Liver (tissue), 9 donors: ENCODE results near the gene COLEC12. TPM values are rescaled to one million over a fixed set of nuclear protein-coding genes. Genes with fewer than 3 reads are reported as not detected.
A peak's percentile ranks its signal among the peaks of the same experiment; 100 is the strongest.

Source experiments
- DNase-seq: peaks from one replicate; pipeline ENCODE4 v3.0.0-alpha.2; 2017; ENCODE audit warnings: low spot score
- H3K27ac ChIP-seq, 2 donors: one replicate each; pipeline ENCODE4 v1.7.0; 2013; ENCODE audit warnings: inconsistent platforms in 2 of 2, low read length in 2 of 2, control low read depth in 1 of 2, low read depth in 1 of 2, mild to moderate bottlenecking in 1 of 2
- H3K27me3 ChIP-seq, 4 donors: one replicate each; pipeline versions ENCODE4 v1.6.1 to v1.7.0; 2013; ENCODE audit warnings: low read length in 3 of 4, inconsistent platforms in 1 of 4, mild to moderate bottlenecking in 1 of 4, moderate library complexity in 1 of 4; ENCODE audit not compliant: control insufficient read depth in 4 of 4, insufficient read depth in 4 of 4
- H3K36me3 ChIP-seq, 4 donors: one replicate each; pipeline versions ENCODE4 v1.6.1 to v1.7.0; 2013; ENCODE audit warnings: low read length in 3 of 4, mild to moderate bottlenecking in 3 of 4, low read depth in 1 of 4, moderate library complexity in 1 of 4; ENCODE audit not compliant: control insufficient read depth in 4 of 4, insufficient read depth in 3 of 4
- H3K4me1 ChIP-seq, 4 donors: one replicate each; pipeline versions ENCODE4 v1.6.1 to v1.7.0; 2013; ENCODE audit warnings: low read length in 3 of 4, mild to moderate bottlenecking in 3 of 4, moderate library complexity in 1 of 4; ENCODE audit not compliant: control insufficient read depth in 4 of 4, insufficient read depth in 4 of 4
- H3K4me3 ChIP-seq, 3 donors: one replicate each; pipeline versions ENCODE4 v1.6.1 to v1.7.0; 2013; ENCODE audit warnings: low read length in 3 of 3, control low read depth in 1 of 3, low read depth in 1 of 3, mild to moderate bottlenecking in 1 of 3
- H3K9ac ChIP-seq, 2 donors: one replicate each; pipeline ENCODE4 v1.7.0; 2013; ENCODE audit warnings: low read length in 2 of 2, mild to moderate bottlenecking in 2 of 2, moderate library complexity in 2 of 2, control low read depth in 1 of 2, low read depth in 1 of 2
- H3K9me3 ChIP-seq, 4 donors: one replicate each; pipeline versions ENCODE4 v1.6.1 to v1.7.0; 2013; ENCODE audit warnings: low read length in 3 of 4; ENCODE audit not compliant: control insufficient read depth in 4 of 4
- ATF3 ChIP-seq: IDR thresholded peaks from 2 replicates; pipeline ENCODE4 v1.6.1; 2016; ENCODE audit warnings: antibody characterized with exemption
- EGR1 ChIP-seq, 2 donors: IDR thresholded peaks; 2 replicates each; pipeline ENCODE4 v1.6.1; 2016 to 2018; ENCODE audit warnings: antibody characterized with exemption in 2 of 2, low read depth in 2 of 2
- FOXA1 ChIP-seq: IDR thresholded peaks from 2 replicates; pipeline ENCODE4 v1.6.1; 2016; ENCODE audit warnings: antibody characterized with exemption
- FOXA2 ChIP-seq: IDR thresholded peaks from 2 replicates; pipeline ENCODE4 v1.6.1; 2016; ENCODE audit warnings: antibody characterized with exemption
- GABPA ChIP-seq, 2 donors: IDR thresholded peaks in 1 of 2; conservative IDR thresholded peaks in 1 of 2; 2 replicates each; pipeline ENCODE4 v1.6.1; 2016; ENCODE audit warnings: antibody characterized with exemption in 2 of 2, mild to moderate bottlenecking in 1 of 2, moderate library complexity in 1 of 2
- HNF4A ChIP-seq, 2 donors: conservative IDR thresholded peaks; 2 replicates each; pipeline ENCODE4 v1.6.1; 2016; ENCODE audit warnings: antibody characterized with exemption in 2 of 2, mild to moderate bottlenecking in 2 of 2
- HNF4G ChIP-seq: IDR thresholded peaks from 2 replicates; pipeline ENCODE4 v1.6.1; 2016; ENCODE audit warnings: antibody characterized with exemption
- JUND ChIP-seq, 2 donors: IDR thresholded peaks; 2 replicates each; pipeline ENCODE4 v1.6.1; 2016; ENCODE audit warnings: antibody characterized with exemption in 2 of 2
- MAX ChIP-seq: IDR thresholded peaks from 2 replicates; pipeline ENCODE4 v1.6.1; 2016; ENCODE audit warnings: antibody characterized with exemption
- NR2F2 ChIP-seq: IDR thresholded peaks from 2 replicates; pipeline ENCODE4 v1.6.1; 2016; ENCODE audit warnings: antibody characterized with exemption
- RAD21 ChIP-seq, 2 donors: IDR thresholded peaks; 2 replicates each; pipeline ENCODE4 v1.6.1; 2016; ENCODE audit warnings: antibody characterized with exemption in 2 of 2, mild to moderate bottlenecking in 2 of 2
- REST ChIP-seq: IDR thresholded peaks from 2 replicates; pipeline ENCODE4 v1.6.1; 2016; ENCODE audit warnings: antibody characterized with exemption, mild to moderate bottlenecking
- RXRA ChIP-seq, 2 donors: IDR thresholded peaks; 2 replicates each; pipeline ENCODE4 v1.6.1; 2017 to 2018; ENCODE audit warnings: antibody characterized with exemption in 2 of 2, mild to moderate bottlenecking in 1 of 2
- SP1 ChIP-seq: IDR thresholded peaks from 2 replicates; pipeline ENCODE4 v1.6.1; 2018; ENCODE audit warnings: antibody characterized with exemption, mild to moderate bottlenecking
- TAF1 ChIP-seq: conservative IDR thresholded peaks from 2 replicates; pipeline ENCODE4 v1.6.1; 2016; ENCODE audit warnings: antibody characterized with exemption, mild to moderate bottlenecking
- YY1 ChIP-seq: IDR thresholded peaks from 2 replicates; pipeline ENCODE4 v1.6.1; 2016; ENCODE audit warnings: antibody characterized with exemption, mild to moderate bottlenecking
- WGBS: extraction: QIAGEN DNeasy Blood & Tissue Kit; methylation state at CpG from one replicate; pipeline ENCODE4 v1.1.7; 2013; 5-methylcytosine and 5-hydroxymethylcytosine counted together
- polyA plus RNA-seq, 2 donors: library from polyadenylated mRNA; stranded (reverse) in 1 of 2; unstranded in 1 of 2; fragments of 200-250 nt in 1 of 2; fragments of >200 nt in 1 of 2; fragmentation: Nextera tagmentation in 1 of 2; extraction: Ambion mirVana in 1 of 2; gene quantifications; one replicate each; pipeline versions ENCODE4 v1.2.1 to v1.2.3, GENCODE V29; 2013 to 2015
- total RNA-seq, 2 donors: library from RNA; depleted of rRNA; stranded (reverse); fragments of >200 nt; gene quantifications; one replicate each; pipeline ENCODE4 v1.2.3, GENCODE V29; 2014
- TF ChIP-seq, protein P1 (sequence below): IDR thresholded peaks from 2 replicates; pipeline ENCODE4 v1.6.1; 2016; ENCODE audit warnings: antibody characterized with exemption
- TF ChIP-seq, protein P2 (sequence below): fragments of 150-350 bp; IDR thresholded peaks from 2 replicates; pipeline ENCODE4 v1.5.1; 2017; ENCODE audit warnings: improper control_type of control experiment, low read depth, low read length; ENCODE audit not compliant: missing input control
- donor health status: healthy.
- donor health status: healthy.
- donor health status: healthy.
- donor health status: healthy.
- donor health status: healthy.

The COLEC12 gene
- total and polyA plus RNA-seq, 4 donors: 0.03 to 1.6 (median 0.28) TPM

GRCh38 chr18:267688-268552 lies 232.6 kb downstream of the COLEC12 start, which contains the start of gene THOC1:
Gene THOC1 (minus strand): TSS chr18:268047. CDS start chr18:268019, 28 bp downstream.
- TF ChIP-seq, protein P1, sequence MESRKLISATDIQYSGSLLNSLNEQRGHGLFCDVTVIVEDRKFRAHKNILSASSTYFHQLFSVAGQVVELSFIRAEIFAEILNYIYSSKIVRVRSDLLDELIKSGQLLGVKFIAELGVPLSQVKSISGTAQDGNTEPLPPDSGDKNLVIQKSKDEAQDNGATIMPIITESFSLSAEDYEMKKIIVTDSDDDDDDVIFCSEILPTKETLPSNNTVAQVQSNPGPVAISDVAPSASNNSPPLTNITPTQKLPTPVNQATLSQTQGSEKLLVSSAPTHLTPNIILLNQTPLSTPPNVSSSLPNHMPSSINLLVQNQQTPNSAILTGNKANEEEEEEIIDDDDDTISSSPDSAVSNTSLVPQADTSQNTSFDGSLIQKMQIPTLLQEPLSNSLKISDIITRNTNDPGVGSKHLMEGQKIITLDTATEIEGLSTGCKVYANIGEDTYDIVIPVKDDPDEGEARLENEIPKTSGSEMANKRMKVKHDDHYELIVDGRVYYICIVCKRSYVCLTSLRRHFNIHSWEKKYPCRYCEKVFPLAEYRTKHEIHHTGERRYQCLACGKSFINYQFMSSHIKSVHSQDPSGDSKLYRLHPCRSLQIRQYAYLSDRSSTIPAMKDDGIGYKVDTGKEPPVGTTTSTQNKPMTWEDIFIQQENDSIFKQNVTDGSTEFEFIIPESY: peak; percentile 74
- TF ChIP-seq MAX: peak; percentile 96
- TF ChIP-seq FOXA1: no peak
- peak; percentile 72 for TF ChIP-seq REST
- TF ChIP-seq HNF4A (conservative IDR thresholded peaks at IDR 0.05): no peak
- TF ChIP-seq ATF3: no peak
- TF ChIP-seq HNF4G: peak; percentile 7
- TF ChIP-seq JUND (IDR thresholded peaks at IDR 0.05): peak in 1 of 2 donors; percentile 29
- TF ChIP-seq GABPA (IDR thresholded peaks at IDR 0.05 in 1 of 2, conservative IDR thresholded peaks at IDR 0.05 in 1 of 2): peak in 1 of 2 donors; percentile 63
- TF ChIP-seq TAF1: peak; percentile 87
- TF ChIP-seq, protein P2, sequence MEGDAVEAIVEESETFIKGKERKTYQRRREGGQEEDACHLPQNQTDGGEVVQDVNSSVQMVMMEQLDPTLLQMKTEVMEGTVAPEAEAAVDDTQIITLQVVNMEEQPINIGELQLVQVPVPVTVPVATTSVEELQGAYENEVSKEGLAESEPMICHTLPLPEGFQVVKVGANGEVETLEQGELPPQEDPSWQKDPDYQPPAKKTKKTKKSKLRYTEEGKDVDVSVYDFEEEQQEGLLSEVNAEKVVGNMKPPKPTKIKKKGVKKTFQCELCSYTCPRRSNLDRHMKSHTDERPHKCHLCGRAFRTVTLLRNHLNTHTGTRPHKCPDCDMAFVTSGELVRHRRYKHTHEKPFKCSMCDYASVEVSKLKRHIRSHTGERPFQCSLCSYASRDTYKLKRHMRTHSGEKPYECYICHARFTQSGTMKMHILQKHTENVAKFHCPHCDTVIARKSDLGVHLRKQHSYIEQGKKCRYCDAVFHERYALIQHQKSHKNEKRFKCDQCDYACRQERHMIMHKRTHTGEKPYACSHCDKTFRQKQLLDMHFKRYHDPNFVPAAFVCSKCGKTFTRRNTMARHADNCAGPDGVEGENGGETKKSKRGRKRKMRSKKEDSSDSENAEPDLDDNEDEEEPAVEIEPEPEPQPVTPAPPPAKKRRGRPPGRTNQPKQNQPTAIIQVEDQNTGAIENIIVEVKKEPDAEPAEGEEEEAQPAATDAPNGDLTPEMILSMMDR: no peak
- peak; percentile 95 for TF ChIP-seq YY1
- TF ChIP-seq RXRA (IDR thresholded peaks at IDR 0.05): peak; percentile 58 to 69
- TF ChIP-seq EGR1 (IDR thresholded peaks at IDR 0.05; ENCODE audit: low read depth in 2 of 2): peak in 1 of 2 donors; percentile 46
- peak; percentile 49 for TF ChIP-seq SP1
- no peak for TF ChIP-seq FOXA2
- TF ChIP-seq NR2F2: peak; percentile 26
- peak; percentile 13 to 43 for TF ChIP-seq RAD21 (IDR thresholded peaks at IDR 0.05)
- H3K36me3 ChIP-seq: peaks cover 0 to 14% (median 7%) of the 10 kb centered on the region in 4 donors
- no peaks in the 10 kb centered on the region for H3K9me3 ChIP-seq
- DNase-seq: peak; percentile 94
- H3K27me3 ChIP-seq: no peaks in the 10 kb centered on the region
- WGBS: under 1% methylated on average over 69 of the region's 69 CpGs
- H3K4me1 ChIP-seq: peaks cover 2 to 22% (median 13%) of the 10 kb centered on the region in 4 donors
- peak within 1 kb of the TSS; percentile 77 to 97 (median 85) for H3K4me3 ChIP-seq
- peak within 1 kb of the TSS; percentile 55 to 91 for H3K9ac ChIP-seq
- peak within 1 kb of the TSS; percentile 83 to 97 for H3K27ac ChIP-seq
